Forelimb muscle (tissue), 1 donor: ENCODE data around the gene TOP2A. TPM values are rescaled to one million over a fixed set of nuclear protein-coding genes. Genes with fewer than 3 reads are reported as not detected.

Source experiments
- DNase-seq: peaks from one replicate; pipeline ENCODE4 v3.0.0-alpha.2; 2013; ENCODE audit warnings: low read depth
- polyA plus RNA-seq: library from polyadenylated mRNA; unstranded; fragments of 120-200 nt; gene quantifications from one replicate; pipeline ENCODE4 v1.2.1, GENCODE V29; 2013; ENCODE audit not compliant: insufficient read length

TOP2A gene
- polyA plus RNA-seq, 1 donor = 53.9 TPM

DNA sequence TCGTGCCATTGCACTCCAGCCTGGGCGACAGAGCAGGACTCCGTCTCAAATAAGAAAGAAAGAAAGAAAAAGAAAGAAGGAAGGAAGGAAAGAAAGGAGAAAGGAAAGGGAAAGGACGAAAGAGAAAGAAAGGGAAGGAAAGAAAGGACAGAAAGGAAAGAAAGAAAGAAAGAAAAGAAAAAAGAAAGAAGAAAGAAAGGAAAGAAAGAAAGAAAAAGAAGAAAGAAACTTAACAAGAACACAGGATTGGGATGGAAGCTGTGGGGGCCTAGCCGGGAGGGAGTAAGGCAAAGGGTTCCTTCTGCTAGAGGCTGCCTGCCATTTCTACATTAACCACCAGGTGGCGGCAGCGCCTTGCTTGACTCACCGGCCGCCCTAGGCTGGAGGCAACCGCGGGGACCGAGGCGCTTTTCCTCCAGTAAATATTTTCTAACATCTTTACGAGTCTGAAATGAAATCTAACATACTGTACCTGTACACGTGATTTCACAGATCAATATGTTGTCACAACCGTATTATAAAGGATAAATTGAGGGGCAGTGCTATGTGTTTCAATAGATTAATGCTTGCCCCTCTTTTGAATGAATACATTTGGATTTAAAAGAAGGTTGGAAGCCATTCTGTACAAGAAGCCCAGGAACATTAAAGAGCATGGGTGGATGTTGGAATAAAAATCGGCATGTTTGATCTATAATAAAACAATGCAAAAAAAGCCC is 59.2 kb downstream of the TOP2A start:
- no peak for DNase-seq

DNA sequence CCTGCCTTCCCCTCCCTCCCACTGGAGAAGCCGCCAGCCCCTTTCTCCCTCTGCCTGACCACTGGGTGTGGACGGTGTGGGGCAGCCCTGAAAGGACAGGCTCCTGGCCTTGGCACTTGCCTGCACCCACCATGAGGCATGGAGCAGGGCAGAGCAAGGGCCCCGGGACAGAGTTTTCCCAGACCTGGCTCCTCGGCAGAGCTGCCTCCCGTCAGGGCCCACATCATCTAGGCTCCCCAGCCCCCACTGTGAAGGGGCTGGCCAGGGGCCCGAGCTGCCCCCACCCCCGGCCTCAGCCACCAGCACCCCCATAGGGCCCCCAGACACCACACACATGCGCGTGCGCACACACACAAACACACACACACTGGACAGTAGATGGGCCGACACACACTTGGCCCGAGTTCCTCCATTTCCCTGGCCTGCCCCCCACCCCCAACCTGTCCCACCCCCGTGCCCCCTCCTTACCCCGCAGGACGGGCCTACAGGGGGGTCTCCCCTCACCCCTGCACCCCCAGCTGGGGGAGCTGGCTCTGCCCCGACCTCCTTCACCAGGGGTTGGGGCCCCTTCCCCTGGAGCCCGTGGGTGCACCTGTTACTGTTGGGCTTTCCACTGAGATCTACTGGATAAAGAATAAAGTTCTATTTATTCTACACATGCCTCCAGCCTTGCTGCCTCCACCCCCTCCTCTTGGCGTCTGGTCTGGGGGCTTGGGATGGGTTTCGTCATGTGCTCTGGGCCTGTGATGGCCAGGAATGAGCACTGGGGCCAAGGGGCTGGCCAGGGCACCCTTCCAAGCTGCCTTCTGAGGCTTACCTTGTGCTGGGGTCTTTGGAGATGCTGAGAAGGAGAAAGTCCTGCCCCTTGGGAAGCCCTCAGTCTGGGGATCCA is 60.5 kb downstream of the TOP2A start:
- DNase-seq = no peak

DNA sequence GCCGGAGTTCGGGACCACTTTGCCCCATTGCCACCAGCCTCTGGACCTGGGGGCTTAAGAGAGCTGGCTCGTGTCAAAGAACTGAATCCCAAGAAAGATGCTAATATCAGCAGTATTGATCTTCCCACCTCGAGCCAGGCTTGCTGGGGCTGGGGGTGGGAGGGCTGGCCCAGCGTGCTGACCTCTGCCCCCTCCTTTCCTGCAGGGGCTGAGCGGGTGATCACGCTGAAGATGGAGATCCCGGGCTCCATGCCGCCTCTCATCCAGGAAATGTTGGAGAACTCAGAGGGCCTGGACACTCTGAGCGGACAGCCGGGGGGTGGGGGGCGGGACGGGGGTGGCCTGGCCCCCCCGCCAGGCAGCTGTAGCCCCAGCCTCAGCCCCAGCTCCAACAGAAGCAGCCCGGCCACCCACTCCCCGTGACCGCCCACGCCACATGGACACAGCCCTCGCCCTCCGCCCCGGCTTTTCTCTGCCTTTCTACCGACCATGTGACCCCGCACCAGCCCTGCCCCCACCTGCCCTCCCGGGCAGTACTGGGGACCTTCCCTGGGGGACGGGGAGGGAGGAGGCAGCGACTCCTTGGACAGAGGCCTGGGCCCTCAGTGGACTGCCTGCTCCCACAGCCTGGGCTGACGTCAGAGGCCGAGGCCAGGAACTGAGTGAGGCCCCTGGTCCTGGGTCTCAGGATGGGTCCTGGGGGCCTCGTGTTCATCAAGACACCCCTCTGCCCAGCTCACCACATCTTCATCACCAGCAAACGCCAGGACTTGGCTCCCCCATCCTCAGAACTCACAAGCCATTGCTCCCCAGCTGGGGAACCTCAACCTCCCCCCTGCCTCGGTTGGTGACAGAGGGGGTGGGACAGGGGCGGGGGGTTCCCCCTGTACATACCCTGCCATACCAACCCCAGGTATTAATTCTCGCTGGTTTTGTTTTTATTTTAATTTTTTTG is 61.6 kb downstream of the TOP2A start:
- DNase-seq = no peak

DNA sequence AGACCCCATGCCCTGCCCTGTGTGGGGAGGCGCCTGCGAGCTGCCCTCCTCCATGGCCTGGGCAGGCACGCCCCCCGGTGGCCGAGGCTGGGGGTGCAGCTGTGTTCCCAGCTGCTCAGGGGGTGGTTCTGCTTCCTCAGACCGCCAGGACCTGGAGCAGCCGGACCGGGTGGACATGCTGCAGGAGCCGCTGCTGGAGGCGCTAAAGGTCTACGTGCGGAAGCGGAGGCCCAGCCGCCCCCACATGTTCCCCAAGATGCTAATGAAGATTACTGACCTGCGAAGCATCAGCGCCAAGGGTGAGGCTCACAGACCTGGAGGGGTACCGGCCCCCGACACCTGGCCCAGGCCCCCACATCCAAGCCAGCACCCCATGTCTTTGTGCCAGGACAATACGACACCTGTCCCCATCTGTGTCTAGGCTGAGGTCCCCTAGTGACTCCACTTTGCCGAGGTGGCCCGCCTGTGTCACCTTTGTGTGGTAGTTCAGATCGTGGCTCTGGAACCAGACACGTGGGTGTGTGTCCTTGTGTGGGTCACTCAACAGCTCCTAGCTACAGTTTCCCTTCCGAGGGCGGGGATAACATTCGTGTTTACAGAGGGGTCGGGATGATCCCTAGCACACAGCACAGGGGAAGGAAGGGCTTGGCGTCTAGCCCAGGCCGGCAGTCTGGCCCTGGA is 62.4 kb downstream of the TOP2A start:
- DNase-seq = no peak

DNA sequence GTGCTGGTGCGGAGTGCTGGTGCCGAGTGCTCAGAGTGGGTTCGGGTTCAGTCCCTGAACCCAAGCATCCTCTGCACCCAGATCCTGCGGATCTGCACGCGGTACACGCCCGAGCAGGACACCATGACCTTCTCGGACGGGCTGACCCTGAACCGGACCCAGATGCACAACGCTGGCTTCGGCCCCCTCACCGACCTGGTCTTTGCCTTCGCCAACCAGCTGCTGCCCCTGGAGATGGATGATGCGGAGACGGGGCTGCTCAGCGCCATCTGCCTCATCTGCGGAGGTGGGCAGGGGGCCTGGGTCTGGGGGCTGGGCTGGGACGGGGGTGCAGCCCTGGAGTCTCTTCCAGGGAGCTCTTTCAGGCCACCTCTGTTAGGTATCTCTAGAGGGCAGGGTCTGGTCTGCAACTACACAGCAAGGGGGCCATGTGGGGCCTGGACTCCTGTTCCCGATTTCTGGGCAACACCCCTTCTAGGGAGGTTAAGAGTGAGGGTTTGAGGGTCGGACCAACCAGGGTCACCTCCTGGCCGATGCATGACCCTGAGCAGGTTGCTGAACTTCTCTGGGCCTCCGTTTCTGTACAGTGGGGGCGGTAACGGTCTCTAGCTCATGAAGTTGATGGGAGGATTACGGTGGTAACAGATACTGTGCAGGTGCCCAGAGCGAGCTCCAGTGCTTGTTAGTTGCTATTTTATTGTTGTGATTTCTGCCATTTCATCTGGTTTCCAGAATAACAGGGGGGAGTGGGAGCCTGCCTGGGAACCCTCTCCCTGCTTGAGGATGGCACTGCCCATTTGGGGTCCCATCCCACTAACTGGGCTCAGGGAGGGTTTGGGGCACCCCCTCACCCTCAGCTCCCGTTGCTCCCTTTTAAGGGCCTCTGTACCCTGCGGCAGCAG is 63.2 kb downstream of the TOP2A start:
- no peak for DNase-seq

DNA sequence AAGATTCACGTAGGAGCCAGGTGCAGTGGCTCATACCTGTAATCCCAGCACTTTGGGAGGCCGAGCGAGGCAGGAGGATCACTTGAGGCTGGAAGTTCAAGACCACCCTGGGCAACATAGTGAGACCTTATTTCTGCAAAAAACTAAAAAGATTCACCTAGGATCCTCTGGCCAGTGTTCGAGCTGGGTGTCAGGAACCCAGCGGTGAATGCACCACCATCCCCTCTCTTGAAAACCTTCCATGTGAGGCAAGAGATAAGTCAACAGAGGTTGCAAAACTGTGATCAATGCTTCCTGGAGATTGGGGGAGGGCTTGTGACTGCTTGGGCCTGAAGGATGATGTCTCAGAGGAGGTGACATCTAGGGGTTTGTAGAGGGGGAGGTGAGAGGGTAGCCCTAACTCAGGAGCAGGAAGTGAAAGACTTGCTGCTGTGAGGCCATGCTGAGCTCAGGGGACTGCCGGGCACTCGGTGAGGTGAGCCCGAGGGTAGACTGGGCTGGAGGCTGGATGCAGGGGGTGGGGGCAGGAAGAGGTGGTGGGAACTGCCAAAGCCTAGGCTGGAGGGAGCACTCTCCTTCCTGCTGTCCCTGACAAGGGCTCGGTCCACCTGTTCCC is 64.8 kb downstream of the TOP2A start:
- DNase-seq = no peak

DNA sequence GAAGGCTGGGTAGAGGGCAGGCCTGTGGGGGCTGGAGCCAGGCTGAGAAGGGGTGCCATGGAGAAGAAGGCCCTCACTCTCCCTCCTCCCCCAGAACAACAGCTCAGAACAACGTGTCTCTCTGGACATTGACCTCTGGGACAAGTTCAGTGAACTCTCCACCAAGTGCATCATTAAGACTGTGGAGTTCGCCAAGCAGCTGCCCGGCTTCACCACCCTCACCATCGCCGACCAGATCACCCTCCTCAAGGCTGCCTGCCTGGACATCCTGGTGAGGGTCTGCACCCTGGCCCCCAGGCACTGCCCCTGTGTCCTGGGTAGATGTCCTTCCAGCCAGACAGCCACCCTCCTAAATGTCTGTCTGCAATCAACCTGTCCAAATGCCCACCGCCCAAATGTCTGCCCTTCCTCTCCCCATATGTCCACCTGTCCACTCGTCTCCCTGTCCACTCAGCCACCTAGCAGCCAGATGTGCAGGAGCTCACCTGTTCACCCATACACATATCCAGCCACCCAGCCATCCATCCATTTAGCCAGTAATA is 65.4 kb downstream of the TOP2A start:
- DNase-seq = no peak

DNA sequence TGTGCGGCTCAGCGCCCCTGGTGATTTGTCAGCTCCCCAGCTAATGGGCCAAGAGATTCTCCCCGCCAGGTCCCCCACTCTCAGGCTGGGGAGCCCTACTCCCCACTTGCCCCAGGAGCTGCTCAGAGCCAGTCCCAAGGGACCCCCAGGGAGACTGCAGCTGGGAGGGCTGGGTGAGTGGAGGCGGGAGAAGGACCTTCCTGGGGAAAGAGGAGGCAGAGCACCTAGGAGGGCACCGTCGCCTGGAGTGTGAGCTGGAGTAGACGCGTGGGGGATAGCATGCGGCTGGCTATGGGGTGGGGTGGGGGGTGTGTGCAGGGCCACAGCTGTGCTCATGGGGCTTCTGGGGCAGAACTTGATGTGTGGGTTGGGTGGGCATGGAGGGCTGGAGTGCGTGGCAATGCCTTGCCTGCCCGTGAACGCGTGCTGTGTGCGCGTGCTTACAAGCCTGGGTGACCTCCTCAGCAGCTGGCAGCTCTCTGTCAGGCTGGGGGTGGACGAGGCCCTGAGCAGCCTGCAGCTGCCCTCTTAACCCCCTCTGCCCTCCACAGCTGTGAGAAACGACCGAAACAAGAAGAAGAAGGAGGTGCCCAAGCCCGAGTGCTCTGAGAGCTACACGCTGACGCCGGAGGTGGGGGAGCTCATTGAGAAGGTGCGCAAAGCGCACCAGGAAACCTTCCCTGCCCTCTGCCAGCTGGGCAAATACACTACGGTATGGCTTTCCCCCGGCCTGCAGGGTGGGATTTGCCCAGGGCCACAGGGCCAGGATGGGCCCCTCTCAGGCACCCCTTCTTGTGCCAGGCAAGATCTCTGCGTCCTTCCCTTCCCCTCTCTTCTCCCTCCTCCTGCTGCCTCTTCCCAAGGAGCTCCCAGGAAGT is 66.1 kb downstream of the TOP2A start:
- DNase-seq = no peak

DNA sequence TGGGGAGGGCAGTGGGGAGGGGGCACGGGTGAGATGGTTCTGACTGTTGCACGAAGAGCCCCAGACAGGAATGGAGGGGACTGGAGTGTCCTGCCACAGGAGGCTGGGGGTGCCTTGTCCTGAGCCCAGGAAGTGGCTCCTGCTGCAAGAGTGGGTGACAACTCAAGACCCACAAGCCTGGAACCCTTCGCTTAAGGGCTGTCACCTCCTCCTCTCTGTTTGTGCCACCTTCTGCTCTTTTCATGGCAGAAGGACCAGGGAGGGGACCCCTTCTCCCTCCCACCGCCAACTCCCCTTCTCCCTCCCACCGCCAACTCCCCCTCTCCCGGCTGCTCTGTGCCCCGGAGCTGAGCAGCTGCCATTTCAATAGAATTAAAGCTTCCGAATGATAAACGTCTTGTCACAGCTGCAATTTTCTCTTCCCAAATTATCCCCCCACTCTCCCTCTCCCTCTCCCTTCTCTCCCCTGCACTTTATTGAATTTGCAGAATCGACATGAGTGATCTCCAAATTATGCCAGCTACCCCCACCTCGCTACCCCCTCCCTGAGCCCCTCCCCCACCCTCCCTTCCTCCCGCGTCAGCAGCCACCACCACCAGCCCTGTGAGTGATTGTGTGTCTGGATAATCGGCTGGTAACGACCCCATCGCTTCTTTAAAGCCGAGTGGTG is 66.9 kb downstream of the TOP2A start:
- DNase-seq = no peak

DNA sequence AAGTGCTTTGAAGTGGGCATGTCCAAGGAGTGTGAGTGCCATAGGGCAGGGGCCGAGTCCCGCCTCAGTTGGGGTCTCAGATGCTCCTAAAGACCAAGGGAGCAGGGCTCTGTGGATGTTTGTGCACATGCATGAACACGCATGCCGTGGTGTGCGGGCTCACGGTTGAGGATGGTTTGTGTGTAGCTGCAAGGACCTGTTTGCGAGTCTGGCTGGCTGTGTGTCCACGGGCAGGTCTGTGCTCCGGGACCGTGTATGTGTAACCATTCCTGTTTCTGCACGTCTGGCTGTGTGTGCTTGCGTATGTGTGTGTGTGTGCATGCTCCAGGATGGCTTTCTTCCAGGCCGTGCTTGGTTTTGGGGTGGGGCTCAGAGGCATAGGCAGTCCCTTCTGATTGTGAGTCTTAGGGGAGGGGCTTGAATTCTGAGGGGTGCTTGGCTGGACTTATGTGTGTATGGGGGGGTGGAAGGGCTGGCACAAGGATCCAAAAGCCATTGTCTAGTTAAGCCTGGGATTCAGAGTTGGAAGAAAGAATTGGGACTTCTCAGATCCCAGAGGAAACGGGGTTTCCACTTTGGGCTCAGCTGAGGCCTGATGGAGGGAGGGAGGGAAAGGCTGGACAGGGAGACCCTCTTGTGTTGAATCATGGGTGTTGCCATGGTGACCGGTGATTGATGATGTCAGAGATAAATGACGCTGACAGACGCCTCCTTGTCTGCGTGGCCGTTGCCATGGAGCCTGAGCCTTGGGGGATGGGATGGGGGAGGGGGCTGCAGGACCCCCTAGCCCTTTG is 67.6 kb downstream of the TOP2A start:
- DNase-seq = no peak

DNA sequence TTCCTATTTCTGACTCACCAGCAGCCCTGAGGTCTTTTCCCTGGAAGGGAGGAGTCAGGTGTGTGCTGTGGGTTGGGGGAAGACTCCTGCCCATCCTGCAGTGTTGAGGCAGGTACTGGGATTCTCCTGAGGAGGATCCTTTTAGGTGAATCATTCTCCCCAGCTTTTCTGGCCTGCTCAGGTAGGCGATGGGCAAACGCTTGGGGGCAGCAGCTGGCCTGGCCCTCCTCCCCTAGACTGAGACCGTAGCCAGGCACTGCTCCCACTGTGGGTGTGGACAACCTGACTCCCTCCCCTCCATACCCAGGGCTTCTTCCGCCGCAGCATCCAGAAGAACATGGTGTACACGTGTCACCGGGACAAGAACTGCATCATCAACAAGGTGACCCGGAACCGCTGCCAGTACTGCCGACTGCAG is 68.2 kb downstream of the TOP2A start:
- no peak for DNase-seq

DNA sequence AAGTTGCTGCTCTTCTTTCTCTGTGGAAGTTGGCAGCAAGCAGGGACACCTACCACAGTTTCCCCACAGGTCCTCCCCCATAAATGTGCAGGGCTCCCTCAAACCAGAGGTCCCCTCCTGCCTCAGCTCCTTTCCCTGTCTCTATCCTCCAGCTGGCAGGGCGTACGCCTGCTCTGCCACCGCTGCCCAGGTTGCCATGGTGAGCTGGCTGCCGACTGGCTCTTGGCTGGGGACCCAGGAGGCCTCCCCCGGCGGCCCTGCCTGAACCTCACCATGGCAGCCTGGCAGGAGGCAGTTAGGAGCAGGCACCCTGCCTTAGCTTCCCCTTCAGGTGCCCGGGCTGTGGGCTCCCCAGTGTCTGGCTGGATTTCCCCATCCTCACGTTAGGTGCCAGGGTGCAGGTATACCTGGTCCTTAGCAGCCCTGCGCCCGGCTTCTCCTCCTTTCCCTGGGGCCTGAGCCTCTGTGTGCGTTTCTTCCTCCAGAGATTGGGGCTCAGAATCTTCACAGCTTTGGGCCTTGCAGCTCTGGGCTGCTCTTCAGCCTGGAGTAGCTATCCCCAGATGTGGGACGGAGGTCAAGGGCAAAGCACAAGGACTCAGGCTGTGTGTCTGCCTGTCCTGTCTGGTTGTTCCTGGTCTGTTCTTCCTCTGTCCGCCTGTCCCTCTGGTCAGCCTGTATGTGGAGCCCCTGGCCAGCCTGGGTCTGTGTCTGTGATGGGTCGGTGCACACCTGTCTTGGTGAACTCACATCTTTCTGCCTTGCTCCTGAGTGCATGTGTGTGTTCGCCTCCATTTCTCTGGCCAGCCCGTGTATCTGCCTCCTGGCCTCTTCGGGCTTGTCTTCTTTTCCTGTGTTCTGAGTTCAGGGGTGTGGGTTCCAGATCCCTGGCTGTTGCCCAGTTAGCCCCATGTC is 68.9 kb downstream of the TOP2A start:
- no peak for DNase-seq

DNA sequence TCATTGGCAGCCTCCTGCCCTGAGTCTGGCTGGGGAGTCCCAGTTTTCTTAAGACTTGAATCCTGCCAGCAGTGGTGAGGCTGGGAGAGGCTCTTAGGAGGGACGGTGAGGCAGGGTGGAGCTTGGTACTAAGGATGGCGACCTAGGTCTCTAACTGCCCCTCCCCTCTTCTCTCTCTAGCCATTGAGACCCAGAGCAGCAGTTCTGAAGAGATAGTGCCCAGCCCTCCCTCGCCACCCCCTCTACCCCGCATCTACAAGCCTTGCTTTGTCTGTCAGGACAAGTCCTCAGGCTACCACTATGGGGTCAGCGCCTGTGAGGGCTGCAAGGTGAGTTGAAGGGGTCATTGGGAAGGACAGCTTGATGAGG is 69.6 kb downstream of the TOP2A start:
- no peak for DNase-seq

DNA sequence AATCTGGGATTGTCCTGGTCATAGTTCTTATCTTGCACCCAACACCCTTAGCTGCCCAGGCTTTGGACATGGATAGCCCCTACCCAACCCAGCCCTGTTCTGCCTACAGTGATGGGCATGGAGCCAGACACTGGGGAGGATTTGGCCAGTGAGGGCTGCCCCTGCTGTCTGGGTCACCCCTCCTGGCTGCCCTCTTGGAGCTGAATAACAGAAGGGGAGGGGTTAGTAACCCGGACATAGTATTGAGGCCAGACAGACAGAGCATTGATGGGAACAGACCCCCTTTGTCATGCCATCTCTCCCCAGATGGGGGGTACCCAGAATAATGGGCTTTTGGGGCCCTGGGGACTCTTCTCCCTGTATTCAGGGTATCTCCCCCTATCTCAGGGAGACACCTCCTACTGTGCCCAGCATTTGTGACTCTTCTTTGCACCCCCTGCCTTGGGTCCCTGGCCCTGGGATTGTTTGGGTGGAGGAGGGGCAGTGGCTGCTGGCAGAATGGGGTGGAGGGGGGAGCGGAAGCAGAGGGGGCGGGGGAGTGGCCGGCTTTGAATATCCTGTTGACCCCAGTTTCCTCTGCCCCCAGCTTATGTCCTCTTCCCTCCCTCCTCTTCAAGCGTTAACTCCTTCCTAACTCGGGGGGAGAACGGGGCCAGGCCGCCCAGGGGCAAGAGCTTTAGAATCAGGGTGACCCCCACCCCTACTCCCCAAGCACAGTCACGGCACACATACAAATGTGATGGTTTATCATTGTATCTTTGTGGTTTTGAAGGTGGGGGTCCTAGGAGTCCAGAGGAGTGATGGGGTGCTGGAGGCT is 70.2 kb downstream of the TOP2A start:
- DNase-seq = no peak

DNA sequence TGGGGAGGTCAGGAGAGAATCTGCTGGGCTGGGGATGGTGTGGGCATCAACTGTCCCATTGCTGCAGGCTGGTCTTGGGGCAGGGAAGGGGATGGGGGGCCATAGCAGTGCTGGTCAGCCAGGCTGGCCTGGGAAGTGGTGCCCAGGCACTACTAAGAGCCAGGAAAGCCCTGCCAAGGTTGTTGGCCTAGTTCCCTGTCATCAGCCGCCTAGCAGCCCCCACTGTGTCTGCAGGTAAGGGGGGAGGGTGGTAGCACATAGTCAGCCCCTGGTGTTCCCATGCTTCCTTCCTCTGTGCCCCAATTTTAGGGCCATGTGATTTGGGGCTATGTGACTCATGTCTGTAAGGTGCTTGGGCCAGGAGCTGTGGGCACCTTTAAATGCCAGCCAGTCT is 70.9 kb downstream of the TOP2A start:
- DNase-seq = no peak
